NCI-H526 treated with DMSO at 0.1 percent for 48 hours (cell line): ENCODE data around the gene HMOX1.

Source experiments
- DNase-seq: peaks from one replicate; lab custom pipeline; 2025; lab: John Stamatoyannopoulos, UW

HMOX1 gene

GRCh38 chr22:35406443-35406842 lies 25.5 kb downstream of the HMOX1 start:
- DNase-seq: no peak

- DNase-seq: no peak
Measured at GRCh38 chr22:35407362-35407761, 26.5 kb downstream of the HMOX1 start.

GRCh38 chr22:35409783-35410662 lies 29.1 kb downstream of the HMOX1 start:
- no peak for DNase-seq

GRCh38 chr22:35410663-35411034 lies 29.8 kb downstream of the HMOX1 start:
- DNase-seq: no peak

- no peak for DNase-seq
Measured at GRCh38 chr22:35411102-35411501, 30.2 kb downstream of the HMOX1 start.

- DNase-seq: no peak
Measured at GRCh38 chr22:35413624-35414023, 32.7 kb downstream of the HMOX1 start.

GRCh38 chr22:35417606-35418005 lies 36.7 kb downstream of the HMOX1 start:
- no peak for DNase-seq

GRCh38 chr22:35418088-35418487 lies 37.2 kb downstream of the HMOX1 start:
- no peak for DNase-seq

GRCh38 chr22:35418731-35419130 lies 37.8 kb downstream of the HMOX1 start:
- no peak for DNase-seq

GRCh38 chr22:35419756-35420155 lies 38.9 kb downstream of the HMOX1 start:
- no peak for DNase-seq

- no peak for DNase-seq
Measured at GRCh38 chr22:35421121-35421520, 40.2 kb downstream of the HMOX1 start.

GRCh38 chr22:35422145-35422544 lies 41.2 kb downstream of the HMOX1 start:
- no peak for DNase-seq

GRCh38 chr22:35422936-35423335 lies 42.0 kb downstream of the HMOX1 start:
- no peak for DNase-seq

- DNase-seq: no peak
Measured at GRCh38 chr22:35424081-35424480, 43.2 kb downstream of the HMOX1 start.

- DNase-seq: no peak
Measured at GRCh38 chr22:35424761-35425160, 43.9 kb downstream of the HMOX1 start.

GRCh38 chr22:35425546-35425945 lies 44.6 kb downstream of the HMOX1 start:
- DNase-seq: no peak

- peak; percentile 16 for DNase-seq
Measured at GRCh38 chr22:35425971-35426800, 45.3 kb downstream of the HMOX1 start.

- no peak for DNase-seq
Measured at GRCh38 chr22:35426801-35427140, 45.9 kb downstream of the HMOX1 start.

- no peak for DNase-seq
Measured at GRCh38 chr22:35430897-35431322, 50.0 kb downstream of the HMOX1 start.

- no peak for DNase-seq
Measured at GRCh38 chr22:35431483-35432227, 50.8 kb downstream of the HMOX1 start.

- no peak for DNase-seq
Measured at GRCh38 chr22:35432228-35432905, 51.5 kb downstream of the HMOX1 start.
